Activated CD4-positive, alpha-beta T cell treated with anti-CD3 and anti-CD28 coated beads, Interleukin-10, Interleukin-2, amounts not matched to agents 100 ng/mL and 50 ng/mL, durations not matched to agents 16 hours and 8 hours (primary cell): ENCODE results near the gene ITPRID2.

Source experiments
- DNase-seq: peaks from one replicate; pipeline ENCODE4 v3.0.0-alpha.2; 2020

Gene ITPRID2

DNA sequence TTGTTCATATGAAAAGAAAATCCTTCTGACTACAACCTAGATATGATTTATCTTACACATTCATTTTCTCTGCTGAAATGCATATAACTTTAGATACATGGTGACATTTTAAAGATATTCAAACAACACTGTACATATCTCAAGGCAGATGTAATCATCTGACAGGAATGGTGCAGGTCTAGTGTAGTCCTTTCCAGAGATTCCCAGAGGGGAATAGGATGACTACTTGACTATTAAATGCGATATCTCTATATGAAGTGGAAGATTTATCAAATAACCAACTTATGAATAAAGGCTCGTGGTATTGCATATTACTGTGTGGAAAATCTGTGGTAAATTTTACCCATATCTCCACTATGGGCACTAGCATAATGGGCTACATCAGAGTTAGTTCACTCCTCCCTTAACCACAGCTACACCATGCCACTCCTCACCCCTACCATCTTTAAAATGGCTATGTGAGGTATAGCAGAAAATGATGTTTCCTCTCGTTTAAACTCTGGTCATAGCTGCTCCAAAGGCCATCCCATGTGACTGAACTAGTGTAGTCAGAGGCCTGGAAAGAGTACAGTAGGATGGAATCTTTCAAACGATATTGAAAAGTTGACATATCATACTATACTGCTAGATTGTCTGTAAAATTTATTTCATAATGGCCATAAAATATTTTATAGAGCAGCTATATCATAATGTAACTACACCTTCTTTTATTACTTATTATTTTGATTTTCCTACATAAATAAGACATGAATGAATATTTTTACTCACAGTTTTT is 9.1 kb upstream of the ITPRID2 start:
- DNase-seq = no peak

DNA sequence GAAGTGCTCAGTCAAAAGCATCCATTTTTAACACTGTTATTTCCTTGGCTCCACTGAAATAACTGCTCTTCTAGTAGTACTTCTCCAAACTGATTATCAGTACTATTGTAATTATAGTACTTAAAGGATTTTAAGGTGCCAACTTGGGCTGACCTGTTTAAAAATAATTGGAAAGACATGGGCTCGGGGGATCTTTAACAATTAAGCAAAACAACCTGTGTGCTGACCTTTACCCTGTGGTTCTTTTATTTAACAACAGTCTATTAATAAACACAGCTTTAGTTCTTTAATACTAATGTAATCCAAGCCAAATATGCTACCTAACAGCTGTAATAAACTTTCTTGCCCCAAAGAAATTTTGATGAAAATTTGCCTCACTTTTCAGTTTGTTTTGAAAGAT is 6.9 kb upstream of the ITPRID2 start:
- DNase-seq = no peak

DNA sequence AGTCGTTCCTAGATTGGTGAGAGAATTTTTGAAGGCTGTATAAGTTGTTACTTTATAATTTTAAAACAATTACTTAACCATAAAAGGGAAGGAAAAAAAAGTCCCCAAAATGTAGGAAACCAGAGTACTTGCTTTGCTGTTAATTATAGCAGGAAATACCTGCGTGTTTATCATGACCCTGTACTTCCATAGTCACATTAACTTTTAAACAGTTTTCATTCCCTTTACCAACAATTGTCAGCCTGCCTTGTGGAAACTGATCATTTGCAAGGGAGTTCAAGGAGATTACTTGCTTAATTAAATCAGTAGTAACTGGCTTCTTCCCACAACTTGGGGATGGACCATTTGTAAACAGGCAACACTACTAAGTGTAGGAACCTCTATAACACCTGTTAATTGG is 6.4 kb upstream of the ITPRID2 start:
- no peak for DNase-seq

DNA sequence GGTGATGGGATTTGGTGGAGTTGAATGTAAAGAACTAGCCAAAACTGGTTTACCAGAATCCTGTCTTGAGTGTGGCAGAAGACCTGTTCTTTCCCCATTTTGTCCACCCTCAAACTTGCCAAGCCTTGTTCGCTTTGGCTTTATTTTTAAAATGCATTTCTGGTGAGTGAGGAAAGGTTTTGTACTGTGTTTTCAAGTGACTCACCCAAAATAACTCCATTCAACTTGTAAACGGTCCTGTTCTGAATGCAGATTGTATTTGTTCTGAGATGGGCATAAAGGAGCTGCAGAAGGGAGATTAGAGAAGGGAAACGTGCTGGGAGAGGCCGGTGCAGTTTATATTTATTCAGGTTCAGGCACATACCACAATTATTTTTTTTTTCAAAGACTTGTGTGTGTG is 5.3 kb upstream of the ITPRID2 start:
- no peak for DNase-seq

DNA sequence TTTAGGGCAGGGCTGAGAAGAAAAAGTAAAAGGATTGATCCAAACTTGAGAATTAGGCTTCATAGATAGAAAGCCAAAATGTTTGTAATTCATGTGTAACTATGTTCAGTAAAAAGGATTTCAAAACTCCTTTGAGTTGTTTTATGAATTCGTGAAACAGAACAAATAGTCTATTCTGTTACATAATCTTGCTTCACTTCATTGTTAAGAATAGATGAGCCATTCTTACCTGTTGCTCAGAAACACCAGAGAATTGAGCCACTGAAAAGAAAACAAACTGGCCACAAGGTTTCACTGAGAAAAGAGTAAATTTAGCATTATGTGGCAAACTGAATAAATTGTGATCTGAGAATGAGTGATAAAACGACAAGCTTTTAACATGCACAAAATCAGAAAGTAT is 4.5 kb upstream of the ITPRID2 start:
- no peak for DNase-seq

DNA sequence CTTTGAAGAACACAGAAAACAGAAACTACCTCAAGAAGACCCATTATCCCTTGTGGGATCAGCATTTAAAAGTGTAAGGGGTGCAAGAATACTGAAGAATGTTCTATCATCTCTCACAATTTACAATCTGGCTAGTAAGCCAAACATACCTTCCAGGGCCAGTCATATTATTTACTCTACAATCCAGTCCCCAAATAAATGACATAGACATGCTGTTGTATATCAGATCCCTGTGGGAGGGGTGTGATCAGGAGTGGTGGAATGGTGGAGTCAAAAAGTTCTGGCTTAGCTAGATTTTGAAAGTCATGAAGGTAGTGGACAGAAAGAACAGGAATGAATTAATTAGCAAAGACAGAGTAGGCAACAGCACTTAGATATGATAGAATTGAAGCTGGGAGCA is 1.8 kb upstream of the ITPRID2 start:
- no peak for DNase-seq

DNA sequence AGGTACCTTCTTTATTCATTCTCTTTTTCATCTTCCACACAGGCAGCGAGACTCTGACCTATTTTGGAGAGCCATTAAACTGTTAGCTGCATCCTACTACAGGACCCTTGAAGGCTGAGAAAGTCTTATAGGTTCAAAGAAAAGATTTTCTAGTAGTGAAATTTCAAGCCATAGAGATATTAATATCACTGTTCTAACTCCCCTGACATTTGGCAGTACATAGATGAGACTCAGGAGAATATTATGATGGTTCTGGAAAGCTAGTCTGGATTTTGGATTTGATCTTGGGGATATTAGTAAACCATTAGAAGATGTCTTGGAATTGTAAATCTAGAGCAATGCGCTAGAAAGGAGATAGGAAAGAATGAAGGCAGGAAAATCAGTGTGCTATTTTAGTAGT is 1.3 kb upstream of the ITPRID2 start:
- DNase-seq = no peak

DNA sequence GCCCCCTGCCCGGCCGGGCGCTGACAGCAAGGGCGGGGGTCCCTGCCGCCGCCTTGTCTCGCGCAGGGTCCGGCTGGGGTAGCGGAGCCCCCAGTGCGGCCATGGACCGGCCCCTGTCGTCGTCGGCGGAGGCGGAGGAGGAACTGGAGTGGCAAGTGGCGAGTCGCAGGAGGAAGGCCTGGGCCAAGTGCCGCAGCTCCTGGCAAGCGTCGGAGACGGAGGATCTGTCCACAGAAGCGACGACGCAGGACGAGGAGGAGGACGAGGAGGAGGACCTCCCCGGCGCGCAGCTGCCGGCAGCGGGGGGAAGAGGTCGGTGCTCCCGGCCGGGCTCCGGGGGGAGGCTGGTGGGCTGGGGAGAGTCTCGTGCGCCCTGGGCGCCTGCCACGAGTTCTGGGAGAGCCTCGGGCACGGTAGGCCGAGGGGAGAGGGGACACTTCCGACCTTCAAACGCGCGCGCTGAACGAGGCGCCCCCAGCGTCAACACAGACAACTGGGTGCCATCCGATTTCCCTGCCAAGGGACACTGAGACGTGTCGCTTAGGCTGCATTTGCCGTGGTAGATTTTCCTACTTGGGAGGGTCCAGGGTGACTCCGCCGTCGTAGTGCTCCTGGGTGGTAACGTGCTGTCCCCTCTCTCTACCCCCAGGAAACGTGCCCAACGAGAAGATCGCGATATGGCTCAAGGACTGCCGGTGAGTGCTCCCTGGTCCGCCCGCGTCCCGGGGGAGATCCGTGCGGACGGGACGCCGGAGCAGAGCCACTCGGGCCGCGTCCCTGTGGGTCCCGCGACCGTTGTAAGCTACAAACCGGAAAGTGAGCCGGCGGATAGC is 652 bp downstream of the ITPRID2 start:
- peak; percentile 70 for DNase-seq

DNA sequence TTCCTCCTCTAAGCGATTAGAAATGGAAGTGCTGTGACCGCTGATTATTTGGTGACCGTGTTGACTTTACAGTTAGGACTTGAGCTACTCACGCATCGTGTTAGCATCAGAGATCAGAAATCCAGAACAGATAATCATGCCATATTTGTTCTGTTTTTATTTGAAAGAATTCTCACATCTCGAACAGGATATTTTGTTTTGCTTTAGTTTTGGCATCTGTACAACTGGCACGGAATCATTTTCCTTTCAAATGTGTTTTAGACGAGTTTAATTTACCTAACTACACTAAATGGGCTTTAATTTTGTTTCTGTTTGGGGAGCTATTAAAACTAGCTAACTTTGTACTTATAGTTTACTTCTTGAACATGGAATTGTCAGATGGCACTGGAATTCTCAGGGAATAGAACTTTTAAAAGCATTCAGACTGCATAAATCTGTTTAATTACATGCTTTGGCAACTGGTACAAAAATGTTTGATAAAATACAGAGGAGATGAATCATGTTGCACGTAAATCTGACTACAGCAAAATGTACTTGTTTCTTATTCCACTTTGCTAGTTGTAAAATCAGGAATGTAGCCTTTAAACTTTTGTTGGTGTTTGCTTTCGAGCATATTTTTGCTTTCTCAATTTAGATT is 1.4 kb downstream of the ITPRID2 start:
- no peak for DNase-seq

DNA sequence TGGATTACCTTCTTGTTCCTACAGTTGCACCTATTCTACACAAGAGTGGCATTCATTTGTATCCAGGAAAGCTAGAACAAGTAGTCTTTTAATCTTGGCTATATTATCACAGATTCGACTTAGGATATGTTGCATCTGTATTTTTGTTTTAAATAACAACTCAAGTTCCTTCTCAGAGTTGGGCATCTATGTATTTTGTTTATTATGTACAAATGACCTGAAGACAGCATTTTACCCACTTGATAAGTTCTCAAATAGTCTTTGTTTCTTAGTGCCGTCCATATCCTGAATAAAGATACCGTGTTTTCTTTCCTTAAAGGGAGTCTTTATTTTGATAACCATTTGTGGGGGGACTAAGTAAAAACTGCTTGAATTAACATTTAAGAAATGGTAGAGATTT is 2.9 kb downstream of the ITPRID2 start:
- no peak for DNase-seq

DNA sequence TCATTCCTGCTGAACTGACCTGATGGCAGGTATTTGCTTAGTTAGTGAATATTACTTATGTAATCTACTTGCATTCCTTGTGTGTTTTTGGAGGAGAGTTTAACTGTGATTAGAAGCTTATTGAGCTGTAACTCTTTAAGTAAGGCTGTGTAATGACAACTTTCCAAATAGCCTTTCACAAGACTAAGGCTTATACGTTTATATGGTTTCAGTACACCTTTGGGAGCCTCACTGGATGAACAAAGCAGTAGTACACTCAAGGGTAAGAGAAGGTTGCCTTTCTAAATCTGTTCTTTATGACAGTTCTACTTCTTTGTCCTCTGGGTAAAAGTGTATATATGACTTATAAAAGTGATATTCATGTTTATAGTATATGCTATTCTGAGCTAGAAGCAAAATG is 4.3 kb downstream of the ITPRID2 start:
- DNase-seq = no peak

DNA sequence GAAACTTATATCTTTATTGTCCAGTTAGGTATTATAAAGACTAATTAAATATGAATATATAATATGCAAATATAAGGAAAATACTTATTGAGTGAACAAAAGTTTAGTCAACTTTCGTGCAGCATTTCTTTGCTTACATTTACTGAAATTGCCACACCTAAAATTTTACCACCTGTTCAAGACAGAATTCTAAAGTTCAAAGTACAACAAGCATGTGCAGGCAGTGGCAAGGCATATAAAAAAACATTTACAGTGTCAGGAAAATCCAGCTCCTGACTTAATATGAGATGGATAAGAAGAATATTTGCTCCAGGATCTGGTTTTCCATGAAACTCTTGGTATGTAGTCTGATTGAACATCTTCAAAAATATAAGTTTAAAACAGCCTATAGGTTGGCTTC is 4.8 kb downstream of the ITPRID2 start:
- DNase-seq = no peak

DNA sequence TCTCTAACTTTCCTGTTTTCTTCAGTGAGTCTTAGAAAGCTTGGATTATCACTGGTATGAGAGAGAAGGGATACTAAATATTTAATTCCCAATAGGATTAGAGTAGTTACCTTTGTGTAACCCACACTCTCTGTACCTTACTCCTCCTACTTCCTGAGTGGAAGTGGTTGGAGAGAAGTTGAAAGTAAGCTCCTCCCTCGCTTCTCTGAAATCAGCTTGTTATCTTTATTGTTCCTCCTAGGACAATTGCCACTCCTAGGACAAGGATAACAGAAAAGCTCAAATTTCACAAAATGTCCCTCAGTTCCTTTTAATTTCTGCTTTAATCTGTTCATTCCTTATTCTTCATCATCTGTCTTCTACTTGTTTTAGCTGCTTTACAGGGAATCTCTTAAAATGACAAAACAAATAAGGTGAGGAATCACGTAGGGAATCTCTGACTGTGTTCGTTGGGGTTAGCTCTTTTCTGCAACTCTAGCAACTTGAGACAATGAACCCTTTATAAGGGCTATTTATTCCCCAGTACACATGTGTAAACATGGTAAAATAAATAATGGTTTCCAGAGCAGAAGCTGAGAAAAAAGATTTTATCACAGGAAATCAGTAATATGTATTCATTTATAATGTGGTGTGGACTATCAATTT is 8.6 kb downstream of the ITPRID2 start:
- no peak for DNase-seq

DNA sequence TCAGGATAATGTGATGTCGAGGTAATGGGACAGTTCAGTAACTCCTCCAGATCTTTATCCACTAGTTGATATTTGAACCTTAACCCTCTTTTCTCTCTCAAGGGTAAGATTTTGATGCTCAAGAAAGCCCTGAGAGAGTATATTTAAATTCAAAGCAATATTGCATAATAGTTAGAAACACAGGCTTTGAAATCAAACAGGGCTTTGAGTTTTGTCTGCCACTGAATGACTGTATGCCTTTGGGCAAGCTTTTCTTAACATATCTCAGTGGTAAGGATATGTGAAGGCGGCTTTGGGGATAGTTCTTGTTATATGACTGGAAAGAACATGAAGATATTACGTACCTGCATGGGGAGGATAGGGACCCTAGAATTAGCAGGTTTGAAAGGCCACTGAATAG is 11.1 kb downstream of the ITPRID2 start:
- DNase-seq = no peak

DNA sequence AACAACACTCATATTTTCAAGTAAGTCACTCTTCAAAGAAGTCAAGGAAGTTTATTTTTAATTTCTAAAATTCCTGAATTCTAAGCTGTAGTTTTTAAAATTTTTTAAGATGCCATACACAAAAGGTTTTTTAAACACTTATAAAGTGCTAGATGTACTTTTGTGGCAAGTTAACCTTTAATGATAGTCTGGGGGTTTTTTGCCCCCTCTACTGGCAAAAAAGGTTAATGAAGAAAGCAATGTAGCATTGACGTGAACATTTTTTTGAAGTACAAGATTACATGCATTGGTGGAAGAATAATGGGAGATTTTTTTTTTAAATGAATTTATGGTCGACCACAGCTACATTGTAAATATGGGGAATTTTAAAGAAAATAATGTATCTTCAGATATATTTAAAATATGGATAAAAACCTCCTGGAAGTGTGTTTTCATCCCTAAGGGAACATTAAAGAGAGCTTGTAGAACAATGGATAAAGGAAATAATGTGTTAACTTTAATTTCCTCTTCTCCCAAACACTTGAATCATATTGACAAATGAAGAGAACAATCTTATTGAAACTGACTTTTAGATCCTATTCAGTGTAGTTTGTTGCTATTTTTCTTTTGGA is 12.6 kb downstream of the ITPRID2 start:
- DNase-seq = peak; percentile 18

DNA sequence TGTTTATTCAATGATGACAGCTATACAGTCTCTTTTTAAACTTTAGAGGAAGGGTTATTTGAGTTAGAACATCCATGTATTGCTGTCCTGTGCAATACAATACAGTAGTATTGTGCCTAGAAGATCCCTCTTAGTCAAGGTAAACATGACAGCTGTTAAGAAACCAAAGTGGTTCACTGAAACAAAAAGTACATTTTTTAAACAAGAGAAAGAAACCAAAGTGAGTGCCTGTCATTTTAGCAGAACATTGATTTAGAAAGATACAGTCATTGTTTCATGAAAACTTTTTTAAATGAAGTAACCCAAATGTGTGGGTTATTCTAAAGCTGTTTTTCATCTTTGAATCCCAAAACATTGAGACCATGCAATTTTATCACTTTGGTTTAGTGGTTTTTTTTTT is 15.5 kb downstream of the ITPRID2 start:
- peak; percentile 34 for DNase-seq

DNA sequence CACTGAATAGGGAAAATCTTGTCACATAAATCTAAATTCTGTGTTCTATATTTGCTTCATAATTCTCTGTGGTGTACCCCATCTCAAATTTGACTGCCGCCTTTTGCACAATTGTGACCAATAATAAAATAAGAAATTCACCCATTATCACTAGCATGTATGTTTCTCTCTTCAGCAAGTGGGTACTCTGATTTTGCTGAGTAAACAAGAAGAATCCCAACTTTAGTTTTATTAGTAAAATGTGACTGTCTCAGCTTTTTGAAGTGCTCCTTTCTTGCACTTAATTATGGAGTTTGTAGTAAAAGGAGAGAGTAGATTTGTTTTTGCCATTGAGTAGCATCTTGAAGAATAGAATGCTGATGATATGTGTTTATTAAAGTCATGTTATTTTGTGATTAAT is 16.1 kb downstream of the ITPRID2 start:
- no peak for DNase-seq

DNA sequence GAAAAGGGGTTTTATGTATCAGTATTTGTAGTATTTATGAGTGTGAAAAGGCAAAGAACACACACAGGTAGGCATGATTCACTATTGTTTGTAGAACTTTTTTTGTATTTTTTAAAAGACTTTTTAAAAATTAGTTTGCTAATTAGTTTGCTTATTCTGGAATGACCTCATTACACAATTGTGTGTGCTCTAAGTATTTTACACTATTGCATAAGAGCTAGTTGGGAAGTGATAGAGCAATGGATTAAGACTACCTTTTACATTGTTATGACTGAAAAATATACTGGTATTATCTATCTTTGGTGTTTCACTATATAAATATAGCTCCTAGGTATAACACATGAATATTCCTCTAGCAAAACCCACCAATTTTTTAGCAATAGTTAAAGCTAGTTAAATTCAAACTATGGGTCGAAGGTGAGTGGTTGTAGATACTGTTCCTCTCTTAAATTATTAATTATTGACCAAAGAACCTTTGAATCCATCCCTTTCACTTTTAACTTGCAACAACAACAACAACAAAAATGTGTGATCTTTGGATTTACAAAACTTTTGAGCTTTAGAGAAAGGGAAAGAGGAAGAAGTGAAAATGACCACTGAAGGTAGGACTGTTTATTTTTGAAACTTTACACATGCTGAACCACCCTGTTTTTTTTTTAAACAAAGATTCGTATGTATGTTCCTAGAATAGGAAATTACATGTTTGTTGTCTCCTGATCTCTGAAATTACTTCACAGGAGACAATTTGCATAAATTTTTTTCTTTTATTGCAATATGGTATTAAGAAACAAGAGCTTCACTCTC is 18.7 kb downstream of the ITPRID2 start:
- DNase-seq = no peak

DNA sequence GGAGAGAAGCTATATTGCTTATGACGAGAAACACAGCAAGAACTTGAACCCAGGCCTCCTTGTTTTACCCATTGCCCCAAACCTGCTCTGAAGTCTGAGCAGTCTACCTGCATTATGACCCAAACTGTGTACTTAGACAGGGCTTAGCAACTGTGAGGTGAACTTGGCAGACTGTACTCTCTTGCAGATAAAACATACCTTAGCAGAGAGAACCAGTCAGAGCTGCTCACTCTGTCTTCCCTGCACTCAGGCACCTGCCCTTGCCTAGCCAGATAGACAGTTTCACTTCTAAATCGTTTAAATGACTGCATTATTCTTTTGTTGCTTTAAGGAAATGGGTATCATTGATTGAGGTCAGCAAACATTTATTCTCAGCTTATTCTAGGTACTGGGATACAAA is 20.3 kb downstream of the ITPRID2 start:
- no peak for DNase-seq

DNA sequence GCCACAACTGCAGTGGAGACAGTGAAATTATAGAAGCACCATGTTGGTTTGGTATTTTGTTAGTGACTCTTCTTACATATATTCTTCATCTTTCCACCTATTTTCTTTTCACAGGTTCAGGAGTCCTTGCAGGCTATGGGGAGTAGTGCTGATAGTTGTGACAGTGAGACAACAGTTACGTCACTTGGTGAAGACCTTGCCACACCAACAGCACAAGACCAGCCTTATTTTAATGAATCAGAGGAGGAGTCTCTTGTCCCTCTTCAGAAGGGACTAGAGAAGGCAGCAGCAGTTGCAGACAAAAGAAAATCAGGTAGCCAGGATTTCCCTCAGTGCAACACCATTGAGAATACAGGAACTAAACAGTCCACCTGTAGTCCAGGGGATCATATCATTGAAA is 23.6 kb downstream of the ITPRID2 start:
- DNase-seq = no peak

DNA sequence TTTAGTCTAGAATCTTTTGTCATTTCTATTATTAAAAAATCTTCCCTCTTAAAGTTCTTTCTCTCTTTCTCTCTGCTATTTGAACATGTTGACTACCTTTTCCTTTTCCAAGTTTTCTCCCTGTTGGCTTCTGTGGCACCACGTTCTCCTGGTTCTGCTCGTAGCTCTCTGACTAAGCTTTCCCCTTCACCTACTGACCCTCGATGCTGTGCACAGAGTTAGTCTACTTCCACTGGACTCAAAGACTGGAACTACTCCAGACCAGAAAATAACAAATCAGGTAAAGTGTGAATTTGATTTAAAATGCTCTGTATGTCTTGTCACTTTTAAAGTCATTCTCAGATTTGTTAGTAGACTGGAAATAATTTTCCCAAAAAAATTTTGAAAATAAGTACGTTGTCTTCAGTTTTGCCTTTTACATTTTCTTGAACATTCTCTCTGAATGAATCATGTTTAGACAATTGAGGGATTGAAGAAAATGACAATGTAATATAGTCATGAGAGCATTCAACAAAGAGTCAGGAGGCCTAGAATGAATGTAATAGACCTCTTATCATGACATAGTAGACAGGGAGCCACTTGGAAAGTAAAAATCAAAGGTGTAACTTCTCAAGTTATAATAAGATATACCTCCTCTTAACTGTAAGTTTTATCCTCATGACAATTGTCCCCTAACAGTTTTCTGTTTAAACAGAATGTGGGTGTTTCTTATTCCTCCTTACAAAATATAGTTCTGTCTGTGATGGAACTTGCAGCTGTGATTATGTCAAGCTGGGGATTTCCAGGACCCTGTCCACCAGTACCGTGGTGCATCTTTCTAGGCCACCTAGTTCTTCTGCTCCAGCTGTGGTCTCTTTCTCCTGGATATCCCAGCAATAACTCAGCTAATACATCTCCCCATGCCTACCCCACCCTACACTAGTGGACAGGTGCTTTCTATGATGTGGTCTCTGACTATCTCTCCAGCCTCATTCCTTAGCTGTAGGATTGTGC is 25.5 kb downstream of the ITPRID2 start:
- DNase-seq = no peak
